Chondrocyte (in vitro differentiated cells): ENCODE data around the gene TMCC2. TPM values are rescaled to one million over a fixed set of nuclear protein-coding genes. Genes with fewer than 3 reads are reported as not detected.

Experiments
- DNase-seq: peaks from one replicate; pipeline ENCODE4 v3.0.0; 2021; ENCODE audit warnings: mixed read lengths, low spot score
- H3K27ac Mint-ChIP-seq: one replicate; pipeline ENCODE4 v1.8.0; 2021; ENCODE audit warnings: mild to moderate bottlenecking, moderate library complexity, mixed read lengths; ENCODE audit not compliant: unreplicated experiment
- H3K27me3 Mint-ChIP-seq: 2 replicates; pipeline ENCODE4 v1.8.0; 2021; ENCODE audit warnings: low read depth, mixed read lengths
- H3K36me3 Mint-ChIP-seq: 2 replicates; pipeline ENCODE4 v1.8.0; 2021; ENCODE audit warnings: low read depth, mixed read lengths
- H3K4me1 Mint-ChIP-seq: 2 replicates; pipeline ENCODE4 v1.8.0; 2021; ENCODE audit warnings: low read depth, mild to moderate bottlenecking, mixed read lengths
- H3K4me3 Mint-ChIP-seq: one replicate; pipeline ENCODE4 v1.8.0; 2021; ENCODE audit warnings: mild to moderate bottlenecking, moderate library complexity, mixed read lengths; ENCODE audit not compliant: unreplicated experiment
- H3K9me3 Mint-ChIP-seq: 2 replicates; pipeline ENCODE4 v1.8.0; 2021; ENCODE audit warnings: low read depth, mixed read lengths
- CTCF ChIP-seq: fragments of 200-600 bp; sonication (generic); IDR thresholded peaks from 2 replicates; pipeline ENCODE4 v1.5.0; 2021; ENCODE audit warnings: antibody characterized with exemption, mild to moderate bottlenecking, moderate library complexity
- total RNA-seq: library from RNA; stranded (reverse); gene quantifications from 3 replicates; pipeline ENCODE4 v1.2.1, GENCODE V29; 2021

The TMCC2 gene
- total RNA-seq, 1 donor from 2014 or later, result 4.8 TPM

- DNase-seq, result no peak
- Mint-ChIP-seq H3K4me3 (no peak overlapping the region), H3K9me3 (no peaks in the 10 kb centered on the region), H3K27me3 (no peaks in the 10 kb centered on the region), H3K27ac (no peak overlapping the region), H3K4me1 (peaks cover 16% of the 10 kb centered on the region), H3K36me3 (peaks cover 2% of the 10 kb centered on the region)
- no peak for TF ChIP-seq CTCF
These were observed 39.7 kb downstream of the TMCC2 start for GRCh38 chr1:205267306-205267902.

GRCh38 chr1:205268846-205269680 lies 41.3 kb downstream of the TMCC2 start:
- peaks cover 4% of the 10 kb centered on the region for H3K36me3 Mint-ChIP-seq
- H3K4me1 Mint-ChIP-seq, result peaks cover 9% of the 10 kb centered on the region
- no peaks in the 10 kb centered on the region for H3K27me3 Mint-ChIP-seq
- no peak overlapping the region for H3K4me3 Mint-ChIP-seq
- TF ChIP-seq CTCF, result no peak
- H3K9me3 Mint-ChIP-seq, result no peaks in the 10 kb centered on the region
- no peak overlapping the region for H3K27ac Mint-ChIP-seq
- no peak for DNase-seq

GRCh38 chr1:205269711-205270110 lies 42.0 kb downstream of the TMCC2 start:
- H3K27ac Mint-ChIP-seq, result no peak overlapping the region
- DNase-seq, result no peak
- no peaks in the 10 kb centered on the region for H3K9me3 Mint-ChIP-seq
- peaks cover 4% of the 10 kb centered on the region for H3K36me3 Mint-ChIP-seq
- no peaks in the 10 kb centered on the region for H3K27me3 Mint-ChIP-seq
- peaks cover 9% of the 10 kb centered on the region for H3K4me1 Mint-ChIP-seq
- H3K4me3 Mint-ChIP-seq, result no peak overlapping the region
- no peak for TF ChIP-seq CTCF

GRCh38 chr1:205270271-205270670 lies 42.5 kb downstream of the TMCC2 start:
- no peak for DNase-seq
- no peak overlapping the region for H3K27ac Mint-ChIP-seq
- no peak for TF ChIP-seq CTCF
- H3K27me3 Mint-ChIP-seq, result no peaks in the 10 kb centered on the region
- no peak overlapping the region for H3K4me3 Mint-ChIP-seq
- no peaks in the 10 kb centered on the region for H3K9me3 Mint-ChIP-seq
- H3K36me3 Mint-ChIP-seq, result peaks cover 4% of the 10 kb centered on the region
- H3K4me1 Mint-ChIP-seq, result peaks cover 9% of the 10 kb centered on the region

- Mint-ChIP-seq H3K27ac (no peak overlapping the region), H3K4me3 (no peak overlapping the region), H3K27me3 (no peaks in the 10 kb centered on the region), H3K36me3 (peaks cover 4% of the 10 kb centered on the region), H3K4me1 (peaks cover 9% of the 10 kb centered on the region), H3K9me3 (no peaks in the 10 kb centered on the region)
- no peak for DNase-seq
- TF ChIP-seq CTCF, result no peak
These were observed 43.0 kb downstream of the TMCC2 start for GRCh38 chr1:205270764-205271163.
